ENCODE results near the gene IMMP2L.

DNA sequence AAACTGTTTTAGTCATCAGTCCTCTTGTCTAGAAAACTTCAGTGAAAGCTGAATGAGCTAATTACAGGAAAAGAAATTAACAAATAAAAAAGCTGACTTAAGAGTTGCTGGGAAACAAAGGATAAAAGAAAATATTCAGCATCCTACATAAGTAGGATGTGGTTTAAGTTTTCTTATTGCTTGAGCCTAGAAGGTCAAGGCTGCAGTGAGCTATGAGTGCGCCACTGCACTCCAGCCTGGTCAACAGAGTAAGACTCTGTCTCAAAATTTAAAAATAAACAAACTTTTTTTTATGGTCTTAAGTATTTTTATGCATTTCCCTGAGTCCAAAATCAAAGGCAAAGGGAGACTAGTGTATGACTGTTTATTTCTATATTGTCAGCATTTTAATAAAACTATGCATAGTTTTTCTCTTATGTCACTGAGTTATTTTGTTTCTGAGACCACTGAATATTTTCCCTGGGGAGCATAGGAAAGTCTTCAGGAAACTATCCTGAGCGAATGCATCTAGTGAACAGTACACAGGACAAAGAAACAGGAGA lies 511.3 kb downstream of the IMMP2L start:
- no peak for TF ChIP-seq EP300 (IDR thresholded peaks at IDR 0.05)
- no peak for TF ChIP-seq POLR2A (IDR thresholded peaks at IDR 0.05)
